C4-2B (cell line): ENCODE results near the gene TPM1.

Experiments
- H3K27ac ChIP-seq: fragments of 450-650 bp; 2 replicates; pipeline ENCODE4 v1.5.1; 2017
- CTCF ChIP-seq: fragments of 450-650 bp; conservative IDR thresholded peaks from 2 replicates; pipeline ENCODE4 v1.5.1; 2017; ENCODE audit warnings: mild to moderate bottlenecking
- ZFX ChIP-seq: fragments of 450-650 bp; IDR thresholded peaks from 2 replicates; pipeline ENCODE4 v1.6.1; 2017

The TPM1 gene

DNA sequence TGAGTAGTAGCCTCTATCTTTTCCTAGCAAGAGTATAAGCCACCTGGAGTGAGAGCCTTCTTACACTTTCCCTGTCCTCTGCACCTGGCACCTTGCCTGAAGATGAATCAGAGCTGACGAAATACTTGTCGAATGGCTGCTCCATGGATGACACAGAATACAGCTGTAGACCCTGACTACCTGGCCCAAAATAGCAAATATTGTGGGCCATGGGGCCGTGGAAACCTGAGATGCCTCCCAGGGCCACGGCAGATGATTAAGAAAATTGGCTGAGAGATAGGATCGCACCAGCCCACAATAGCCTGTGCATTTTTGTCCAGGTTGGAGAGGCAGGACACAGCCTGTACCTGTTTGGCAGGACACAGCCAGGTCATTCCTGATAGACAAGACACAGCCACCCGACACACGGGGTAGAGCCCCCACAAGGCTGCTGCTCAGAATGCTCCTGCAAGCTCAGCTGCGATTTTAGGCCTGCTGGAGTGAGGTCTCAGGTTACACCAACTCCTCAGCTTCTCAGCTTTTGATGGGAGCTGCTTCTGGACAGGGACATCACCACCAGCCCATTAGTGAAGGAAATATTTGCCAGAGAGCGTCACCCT lies 22.9 kb upstream of the TPM1 start:
- peak overlapping the region; percentile 19; the same call in 1 of the 2 replicates for H3K27ac ChIP-seq
- TF ChIP-seq CTCF (no peak), ZFX (no peak)

GRCh38 chr15:63020128-63020527 lies 22.4 kb upstream of the TPM1 start:
- no peak for TF ChIP-seq ZFX
- no peak for TF ChIP-seq CTCF
- no peak overlapping the region for H3K27ac ChIP-seq

GRCh38 chr15:63020759-63021430 lies 21.7 kb upstream of the TPM1 start:
- TF ChIP-seq ZFX (no peak), CTCF (no peak)
- H3K27ac ChIP-seq: no peak overlapping the region

- TF ChIP-seq ZFX (no peak), CTCF (no peak)
- H3K27ac ChIP-seq: no peak overlapping the region
Observed at GRCh38 chr15:63022181-63022580, 20.4 kb upstream of the TPM1 start.

DNA sequence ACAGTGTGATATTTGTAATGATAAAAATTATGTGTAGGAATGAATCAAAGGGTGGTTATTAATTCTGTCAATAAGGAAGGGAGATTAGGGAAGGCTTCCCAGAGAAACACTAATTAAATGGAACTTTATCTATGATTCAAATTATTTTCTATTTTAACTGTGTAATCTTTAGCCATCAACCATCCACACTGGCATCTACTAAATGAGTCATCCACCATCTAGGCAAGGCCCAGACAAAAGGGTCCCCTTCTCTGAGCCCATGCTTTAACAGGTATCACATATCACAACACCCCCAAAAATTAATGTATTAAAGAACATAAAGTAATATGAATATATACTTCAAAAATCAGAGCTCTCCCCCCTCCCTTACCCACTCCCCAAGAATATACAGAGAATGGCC lies 19.9 kb upstream of the TPM1 start:
- H3K27ac ChIP-seq: no peak overlapping the region
- TF ChIP-seq ZFX (no peak), CTCF (no peak)

- TF ChIP-seq CTCF (no peak), ZFX (no peak)
- no peak overlapping the region for H3K27ac ChIP-seq
Observed at GRCh38 chr15:63023351-63023945, 19.1 kb upstream of the TPM1 start.

DNA sequence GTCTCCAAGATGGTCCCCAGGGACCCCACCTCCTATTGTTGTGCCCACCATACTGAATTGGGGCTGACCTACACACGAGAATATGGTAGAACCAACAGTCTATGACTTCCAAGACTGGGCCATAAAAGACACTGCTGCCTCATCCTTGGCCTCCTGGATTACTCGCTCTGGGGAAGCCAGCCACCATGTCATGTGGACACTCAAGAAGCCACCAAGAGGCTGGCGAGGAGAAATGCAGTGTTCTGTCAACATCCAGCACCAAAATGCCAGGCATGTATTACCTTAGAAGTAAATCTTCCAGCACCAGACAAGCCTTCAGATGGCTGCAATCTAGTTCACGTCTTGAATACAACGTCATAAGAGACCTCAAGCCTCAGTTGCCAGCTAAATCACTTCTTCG lies 17.1 kb upstream of the TPM1 start:
- TF ChIP-seq ZFX: no peak
- TF ChIP-seq CTCF: peak; percentile 19
- H3K27ac ChIP-seq: no peak overlapping the region
